Choroid plexus epithelial cell (primary cell): ENCODE results near the gene PKN2.

Experiments
- DNase-seq: peaks from one replicate; pipeline ENCODE4 v3.0.0-alpha.2; 2010; ENCODE audit warnings: low read depth
- H3K4me3 ChIP-seq: 2 replicates; pipeline ENCODE4 v1.5.1; 2011; ENCODE audit warnings: low read depth, mild to moderate bottlenecking, control low read depth, low read length, moderate library complexity
- CTCF ChIP-seq: conservative IDR thresholded peaks from 2 replicates; pipeline ENCODE4 v1.5.1; 2011; ENCODE audit warnings: low read depth, mild to moderate bottlenecking, control low read depth, inconsistent platforms, low read length, moderate library complexity

Gene PKN2

GRCh38 chr1:88683541-88684481, at the start of gene PKN2:
Gene PKN2 (plus strand): TSS chr1:88684273. CDS start chr1:88684581, 308 bp downstream.
- TF ChIP-seq CTCF = peak; percentile 15
- DNase-seq = peak; percentile 99
- H3K4me3 ChIP-seq = peak within 1 kb of the TSS; percentile 87

- DNase-seq = no peak
- H3K4me3 ChIP-seq = no peak overlapping the region
- TF ChIP-seq CTCF = no peak
Measured at GRCh38 chr1:88634538-88634937, 49.5 kb upstream of the PKN2 start.

- no peak for TF ChIP-seq CTCF
- DNase-seq = no peak
- no peak overlapping the region for H3K4me3 ChIP-seq
Measured at GRCh38 chr1:88640060-88640459, 44.0 kb upstream of the PKN2 start.

- no peak for DNase-seq
- no peak for TF ChIP-seq CTCF
- no peak overlapping the region for H3K4me3 ChIP-seq
Measured at GRCh38 chr1:88645886-88646285, 38.2 kb upstream of the PKN2 start.

GRCh38 chr1:88646476-88647248, 37.4 kb upstream of the PKN2 start:
- H3K4me3 ChIP-seq = no peak overlapping the region
- no peak for DNase-seq
- TF ChIP-seq CTCF = no peak

GRCh38 chr1:88647249-88647645, 36.8 kb upstream of the PKN2 start:
- DNase-seq = no peak
- no peak for TF ChIP-seq CTCF
- H3K4me3 ChIP-seq = no peak overlapping the region
